ENCODE results near the gene GPR25. TPM values are rescaled to one million over a fixed set of nuclear protein-coding genes. Genes with fewer than 3 reads are reported as not detected.

The GPR25 gene
- total and polyA plus RNA-seq, 2 donors from 2014 or later: 0.19 TPM; not detected in 1

DNA sequence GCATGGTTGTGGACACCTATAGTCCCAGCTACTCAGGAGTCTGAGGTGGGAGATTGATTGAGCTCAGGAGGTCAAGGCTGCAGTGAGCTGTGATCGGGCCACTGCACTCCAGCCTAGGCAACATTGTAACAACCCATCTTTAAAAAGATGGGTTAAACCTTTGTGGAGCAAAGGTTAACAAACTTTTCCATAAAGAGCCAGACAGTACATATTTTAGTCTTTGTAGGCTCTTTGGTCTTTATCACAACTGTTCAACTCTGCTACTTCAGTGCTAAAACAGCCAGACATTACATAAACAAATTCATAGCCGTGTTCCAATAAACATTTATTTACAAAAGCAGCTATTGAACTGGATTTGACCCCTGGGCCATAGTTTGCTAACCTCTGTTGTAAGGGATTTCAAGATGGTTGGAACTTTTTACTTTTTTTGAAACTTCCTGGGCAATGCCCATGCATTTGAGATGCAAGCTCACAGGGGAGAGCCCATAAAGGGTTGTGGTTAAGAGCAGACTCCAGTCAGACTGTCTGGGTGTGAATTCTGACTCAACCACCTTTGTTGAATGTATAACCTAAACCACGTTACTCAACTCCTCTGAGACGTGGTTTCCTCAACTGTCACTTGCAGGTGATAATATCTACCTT lies 32.8 kb downstream of the GPR25 start:
- DNase-seq (no peak), FAIRE-seq (no peak)
- Histone ChIP-seq H3K27me3 (ENCODE audit: control insufficient read depth, insufficient read depth, low read length) (no peaks in the 10 kb centered on the region), H3K36me3 (ENCODE audit: control insufficient read depth in 2 of 3, insufficient read depth in 3 of 3, low read length in 3 of 3) (peaks cover 0 to 35% (median 3%) of the 10 kb centered on the region in 3 donors), H3K27ac (ENCODE audit: low read depth in 2 of 2, low read length in 2 of 2) (no peak overlapping the region), H3K4me3 (ENCODE audit: low read length in 3 of 3) (no peak overlapping the region), H3K9me3 (ENCODE audit: control insufficient read depth in 2 of 3, insufficient read depth in 1 of 3, low read length in 3 of 3) (no peaks in the 10 kb centered on the region), H3K9ac (ENCODE audit: low read length in 3 of 3) (no peak overlapping the region), H3K4me1 (ENCODE audit: control insufficient read depth in 2 of 3, insufficient read depth in 2 of 3, low read depth in 1 of 3, low read length in 3 of 3) (peaks cover 0 to 8% (median 0%) of the 10 kb centered on the region in 3 donors)
- TF ChIP-seq, protein P1, sequence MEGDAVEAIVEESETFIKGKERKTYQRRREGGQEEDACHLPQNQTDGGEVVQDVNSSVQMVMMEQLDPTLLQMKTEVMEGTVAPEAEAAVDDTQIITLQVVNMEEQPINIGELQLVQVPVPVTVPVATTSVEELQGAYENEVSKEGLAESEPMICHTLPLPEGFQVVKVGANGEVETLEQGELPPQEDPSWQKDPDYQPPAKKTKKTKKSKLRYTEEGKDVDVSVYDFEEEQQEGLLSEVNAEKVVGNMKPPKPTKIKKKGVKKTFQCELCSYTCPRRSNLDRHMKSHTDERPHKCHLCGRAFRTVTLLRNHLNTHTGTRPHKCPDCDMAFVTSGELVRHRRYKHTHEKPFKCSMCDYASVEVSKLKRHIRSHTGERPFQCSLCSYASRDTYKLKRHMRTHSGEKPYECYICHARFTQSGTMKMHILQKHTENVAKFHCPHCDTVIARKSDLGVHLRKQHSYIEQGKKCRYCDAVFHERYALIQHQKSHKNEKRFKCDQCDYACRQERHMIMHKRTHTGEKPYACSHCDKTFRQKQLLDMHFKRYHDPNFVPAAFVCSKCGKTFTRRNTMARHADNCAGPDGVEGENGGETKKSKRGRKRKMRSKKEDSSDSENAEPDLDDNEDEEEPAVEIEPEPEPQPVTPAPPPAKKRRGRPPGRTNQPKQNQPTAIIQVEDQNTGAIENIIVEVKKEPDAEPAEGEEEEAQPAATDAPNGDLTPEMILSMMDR (IDR thresholded peaks at IDR 0.05; ENCODE audit: borderline replicate concordance, extremely low read depth, insufficient read depth): no peak
- intact Hi-C loops (cut with DNase I): no loop called here

DNA sequence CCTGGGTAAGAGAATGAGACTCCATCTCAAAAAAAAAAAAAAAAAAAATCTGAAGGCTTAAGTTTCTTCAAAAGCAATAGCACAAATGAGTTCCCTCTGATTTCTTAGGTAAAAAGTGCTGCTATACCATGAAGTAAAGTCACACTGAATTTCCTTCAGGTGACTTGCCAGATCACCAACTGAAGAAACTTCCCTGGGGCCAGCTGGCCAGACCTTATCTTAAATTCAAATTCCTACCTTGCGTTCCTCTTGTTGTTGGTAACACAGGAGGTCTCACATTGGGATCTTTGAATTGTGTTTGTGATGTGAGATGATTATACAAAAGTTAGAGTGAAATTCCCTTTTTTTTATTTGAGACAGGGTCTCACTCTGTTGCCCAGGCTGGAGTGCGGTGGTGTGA lies 33.7 kb downstream of the GPR25 start:
- intact Hi-C loops (cut with DNase I): no loop called here
- H3K4me3 ChIP-seq (ENCODE audit: low read length in 3 of 3): no peak overlapping the region
- DNase-seq (no peak), FAIRE-seq (no peak)
- H3K4me1 ChIP-seq (ENCODE audit: control insufficient read depth in 2 of 3, insufficient read depth in 2 of 3, low read depth in 1 of 3, low read length in 3 of 3): peaks cover 0 to 8% (median 0%) of the 10 kb centered on the region in 3 donors
- no peak overlapping the region for H3K9ac ChIP-seq (ENCODE audit: low read length in 3 of 3)
- no peaks in the 10 kb centered on the region for H3K9me3 ChIP-seq (ENCODE audit: control insufficient read depth in 2 of 3, insufficient read depth in 1 of 3, low read length in 3 of 3)
- TF ChIP-seq, protein P1 (IDR thresholded peaks at IDR 0.05; ENCODE audit: borderline replicate concordance, extremely low read depth, insufficient read depth): no peak
- H3K27ac ChIP-seq (ENCODE audit: low read depth in 2 of 2, low read length in 2 of 2): no peak overlapping the region
- peaks cover 0 to 35% (median 0%) of the 10 kb centered on the region in 3 donors for H3K36me3 ChIP-seq (ENCODE audit: control insufficient read depth in 2 of 3, insufficient read depth in 3 of 3, low read length in 3 of 3)
- no peaks in the 10 kb centered on the region for H3K27me3 ChIP-seq (ENCODE audit: control insufficient read depth, insufficient read depth, low read length)

DNA sequence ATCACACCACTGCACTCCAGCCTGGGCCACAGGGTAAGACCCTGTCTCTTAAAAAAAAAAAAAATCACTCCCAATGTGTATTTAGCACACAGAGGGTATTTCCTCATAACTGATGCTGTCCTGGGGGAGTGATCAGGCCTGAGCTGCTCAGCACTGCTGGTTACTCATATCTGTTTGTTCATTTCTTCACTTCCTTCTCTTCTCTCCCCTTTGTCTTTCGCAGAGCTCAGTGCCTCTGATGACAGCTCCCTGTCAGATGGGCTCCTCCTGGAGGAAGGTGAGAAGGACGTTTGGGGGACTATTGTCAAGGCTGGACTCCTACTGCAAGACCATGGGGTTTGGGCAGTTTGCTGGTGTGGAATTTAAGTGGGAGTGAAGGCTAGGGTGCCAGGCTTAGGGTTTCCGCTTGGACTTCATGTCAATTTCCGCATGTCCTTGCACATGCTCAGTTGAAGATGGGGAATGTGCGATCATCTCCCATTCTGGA lies 34.9 kb downstream of the GPR25 start:
- Histone ChIP-seq H3K9ac (ENCODE audit: low read length in 3 of 3) (no peak overlapping the region), H3K27ac (ENCODE audit: low read depth in 2 of 2, low read length in 2 of 2) (no peak overlapping the region), H3K9me3 (ENCODE audit: control insufficient read depth in 2 of 3, insufficient read depth in 1 of 3, low read length in 3 of 3) (no peaks in the 10 kb centered on the region), H3K36me3 (ENCODE audit: control insufficient read depth in 2 of 3, insufficient read depth in 3 of 3, low read length in 3 of 3) (peaks cover 0 to 28% (median 5%) of the 10 kb centered on the region in 3 donors), H3K27me3 (ENCODE audit: control insufficient read depth, insufficient read depth, low read length) (no peaks in the 10 kb centered on the region), H3K4me3 (ENCODE audit: low read length in 3 of 3) (no peak overlapping the region), H3K4me1 (ENCODE audit: control insufficient read depth in 2 of 3, insufficient read depth in 2 of 3, low read depth in 1 of 3, low read length in 3 of 3) (peaks cover 0 to 8% (median 0%) of the 10 kb centered on the region in 3 donors)
- TF ChIP-seq, protein P1 (IDR thresholded peaks at IDR 0.05; ENCODE audit: borderline replicate concordance, extremely low read depth, insufficient read depth): no peak
- no peak for FAIRE-seq
- DNase-seq: no peak
- intact Hi-C loops (cut with DNase I): no loop called here

Data from kidney (tissue), 14 donors.